CD4-positive, alpha-beta T cell treated with Interleukin-17A for 1 hour (primary cell): Measurements from ENCODE around the gene PLEKHH1.

Source experiments
- DNase-seq: peaks from one replicate; pipeline ENCODE4 v3.0.0-alpha.2; 2020

PLEKHH1 gene

GRCh38 chr14:67569651-67570290 is 36.7 kb downstream of the PLEKHH1 start:
- no peak for DNase-seq

DNA sequence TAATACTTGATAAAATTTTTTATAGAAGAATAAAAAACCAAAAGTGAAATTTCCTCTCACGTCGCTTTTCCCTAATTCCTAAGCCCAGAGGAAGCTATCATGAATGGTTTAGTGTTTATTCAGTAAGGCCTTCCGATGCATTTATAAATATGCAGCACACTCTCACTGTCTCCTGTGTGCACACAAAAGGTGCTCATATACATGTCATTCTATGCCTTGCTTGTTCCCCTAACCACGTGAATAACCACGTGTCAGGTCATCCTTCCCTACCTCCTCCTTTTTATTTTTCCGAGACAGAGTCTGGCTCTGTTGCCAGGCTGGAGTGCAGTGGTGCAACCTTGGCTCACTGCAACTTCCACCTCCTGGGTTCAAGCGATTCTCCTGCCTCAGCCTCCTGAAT is 37.4 kb downstream of the PLEKHH1 start:
- DNase-seq, result no peak

GRCh38 chr14:67571275-67571990 is 38.3 kb downstream of the PLEKHH1 start:
- peak; percentile 76 for DNase-seq

GRCh38 chr14:67571991-67572323 is 38.9 kb downstream of the PLEKHH1 start:
- DNase-seq, result no peak

- no peak for DNase-seq
Measured at GRCh38 chr14:67572608-67573007, 39.5 kb downstream of the PLEKHH1 start.

DNA sequence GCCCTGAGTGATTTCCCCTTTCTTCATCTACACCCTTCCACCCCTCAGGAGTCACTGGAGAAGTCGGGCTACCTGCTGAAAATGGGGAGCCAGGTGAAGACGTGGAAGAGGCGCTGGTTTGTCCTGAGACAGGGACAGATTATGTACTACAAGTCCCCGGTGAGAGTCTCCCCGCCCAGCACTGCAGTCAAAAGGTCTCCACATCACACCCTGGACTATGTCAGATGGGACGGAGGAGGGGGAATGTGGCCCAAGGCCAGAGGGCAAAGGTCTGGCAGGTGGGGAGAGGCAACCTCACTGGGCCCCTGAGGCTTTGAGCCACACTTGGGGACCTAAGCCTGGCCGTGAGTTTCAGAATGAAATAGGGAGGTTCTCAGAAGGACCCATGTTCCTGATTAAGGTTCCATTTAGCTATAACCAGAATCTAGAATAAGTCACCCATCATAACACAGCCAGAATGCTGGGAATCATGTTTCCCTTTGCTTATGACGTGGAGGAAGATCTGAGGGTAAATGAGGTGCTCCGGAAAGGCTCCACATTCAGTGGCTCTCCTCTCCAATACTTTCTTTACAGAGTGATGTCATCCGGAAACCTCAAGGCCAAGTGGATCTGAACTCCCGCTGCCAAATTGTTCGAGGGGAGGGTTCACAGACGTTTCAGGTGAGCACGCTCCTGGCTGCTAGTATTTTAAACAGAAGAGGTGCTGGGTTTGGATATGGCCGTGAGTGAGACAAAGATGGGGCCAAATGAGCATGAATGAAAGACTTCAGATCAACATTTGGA is 40.3 kb downstream of the PLEKHH1 start:
- DNase-seq, result no peak

DNA sequence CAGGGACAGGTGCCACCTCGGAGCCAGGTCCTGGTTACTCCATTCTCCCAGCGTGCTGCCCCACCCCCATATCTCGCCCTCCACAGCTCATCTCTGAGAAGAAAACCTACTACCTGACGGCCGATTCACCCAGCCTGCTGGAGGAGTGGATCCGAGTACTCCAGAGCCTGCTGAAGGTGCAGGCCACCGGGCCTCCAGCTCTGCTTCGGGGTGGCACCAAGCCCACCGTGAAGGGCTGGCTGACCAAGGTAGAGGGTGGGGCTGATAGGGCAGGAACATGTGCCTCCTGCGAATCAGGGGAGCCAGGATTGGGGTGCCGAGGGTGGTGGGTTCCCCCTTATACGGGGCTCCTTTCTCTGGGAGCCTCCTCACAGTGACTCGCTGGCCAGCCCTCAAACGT is 41.1 kb downstream of the PLEKHH1 start:
- no peak for DNase-seq

DNA sequence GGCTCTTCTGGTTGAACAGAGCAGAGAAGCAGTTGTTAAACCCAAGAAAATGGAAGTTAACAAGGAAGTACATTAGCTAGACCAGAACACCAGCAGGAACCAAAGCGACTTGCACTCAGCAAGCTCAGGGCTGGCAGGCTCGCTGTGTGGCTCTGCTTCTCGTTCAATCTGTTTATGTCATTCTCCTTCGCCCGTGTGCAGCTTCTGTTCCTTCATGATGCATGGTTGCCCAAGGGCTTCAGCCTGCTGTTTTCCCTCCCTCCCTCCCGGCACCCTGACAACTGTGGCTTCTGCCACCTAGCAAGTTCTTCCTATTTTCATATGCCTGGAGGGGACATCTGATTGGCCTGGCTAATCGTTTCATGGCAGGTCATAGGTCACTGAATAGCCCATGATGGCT is 41.7 kb downstream of the PLEKHH1 start:
- no peak for DNase-seq

- no peak for DNase-seq
Measured at GRCh38 chr14:67575684-67576083, 42.6 kb downstream of the PLEKHH1 start.

- no peak for DNase-seq
Measured at GRCh38 chr14:67576216-67576955, 43.3 kb downstream of the PLEKHH1 start.

GRCh38 chr14:67577181-67577808 is 44.2 kb downstream of the PLEKHH1 start:
- no peak for DNase-seq

GRCh38 chr14:67577909-67578749 is 45.0 kb downstream of the PLEKHH1 start:
- no peak for DNase-seq

- DNase-seq, result no peak
Measured at GRCh38 chr14:67579040-67579439, 46.0 kb downstream of the PLEKHH1 start.

DNA sequence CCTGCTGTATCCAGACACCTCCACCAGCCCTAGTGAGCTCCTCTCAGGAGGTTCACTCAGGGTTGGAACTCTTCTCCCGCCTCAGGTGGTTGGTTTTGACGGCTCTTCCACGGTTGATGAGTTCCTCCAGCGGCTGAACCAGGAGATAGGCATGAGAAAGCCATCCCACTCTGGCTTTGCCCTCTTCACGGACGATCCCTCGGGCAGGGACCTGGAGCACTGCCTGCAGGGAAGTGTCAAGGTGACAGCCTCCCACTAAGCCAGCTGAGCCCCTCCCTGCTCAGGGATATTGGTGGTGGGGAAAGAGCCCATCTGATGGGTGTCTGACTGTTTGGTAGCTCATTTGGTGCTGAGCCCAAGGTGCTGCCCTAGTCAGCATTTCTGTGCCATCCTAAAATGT is 46.5 kb downstream of the PLEKHH1 start:
- no peak for DNase-seq

DNA sequence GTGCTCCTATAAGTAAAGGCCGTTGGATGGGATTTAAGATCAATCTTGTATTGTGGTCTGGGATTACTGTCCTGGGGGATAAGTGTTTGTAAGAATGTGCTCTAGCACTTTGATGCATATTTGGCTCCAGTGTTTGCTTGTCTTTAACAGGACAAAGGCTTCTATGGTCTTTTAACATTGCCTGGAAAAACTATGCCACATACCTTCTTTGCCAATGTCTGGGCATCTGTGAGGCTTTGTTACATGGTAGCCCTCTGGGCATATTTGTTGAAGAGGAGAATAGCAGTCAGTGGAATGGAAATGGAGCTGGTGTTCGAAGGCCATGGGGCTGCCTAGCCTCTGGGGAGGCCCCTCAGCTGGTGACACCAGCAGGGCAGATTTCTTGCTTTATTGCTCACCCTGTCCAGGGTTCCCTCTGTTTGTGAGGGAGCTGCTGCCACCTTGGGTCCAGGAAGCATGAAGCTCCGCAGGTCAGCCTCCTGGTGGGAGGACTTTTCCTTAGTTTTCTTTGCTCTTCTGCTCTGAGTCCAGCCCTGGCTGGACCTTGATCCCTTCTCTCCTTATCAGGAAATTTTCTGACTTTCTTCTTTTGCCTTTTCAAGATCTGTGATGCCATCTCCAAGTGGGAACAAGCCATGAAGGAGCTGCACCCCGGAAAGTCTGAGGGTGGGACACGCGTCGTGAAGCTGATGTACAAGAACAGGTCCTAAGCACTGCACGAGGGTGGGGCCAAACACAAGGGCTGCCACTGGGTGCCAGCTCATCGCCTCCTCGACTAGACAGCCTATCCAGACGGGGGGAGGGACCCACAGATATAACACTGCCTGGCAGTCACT is 47.5 kb downstream of the PLEKHH1 start:
- no peak for DNase-seq

DNA sequence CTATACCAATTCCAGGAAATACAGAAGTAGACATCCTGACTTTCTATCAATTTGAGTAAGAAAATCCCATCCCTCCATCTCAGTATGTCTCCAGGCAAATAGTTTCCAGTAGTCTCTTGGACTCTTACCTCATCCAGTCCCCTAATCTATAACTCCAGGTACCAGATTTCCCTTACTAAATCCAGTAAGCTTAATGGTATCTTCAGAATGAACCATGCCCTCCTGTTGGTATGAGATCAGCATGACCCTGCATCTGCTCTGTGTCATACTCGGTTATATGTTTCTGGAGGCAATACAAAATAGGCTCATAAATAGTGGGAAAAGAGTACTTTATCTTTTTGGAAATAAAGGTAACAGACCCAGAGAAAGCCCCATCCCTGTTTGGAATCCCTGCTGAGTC is 48.6 kb downstream of the PLEKHH1 start:
- DNase-seq, result no peak

GRCh38 chr14:67582061-67582460 is 49.0 kb downstream of the PLEKHH1 start:
- no peak for DNase-seq

DNA sequence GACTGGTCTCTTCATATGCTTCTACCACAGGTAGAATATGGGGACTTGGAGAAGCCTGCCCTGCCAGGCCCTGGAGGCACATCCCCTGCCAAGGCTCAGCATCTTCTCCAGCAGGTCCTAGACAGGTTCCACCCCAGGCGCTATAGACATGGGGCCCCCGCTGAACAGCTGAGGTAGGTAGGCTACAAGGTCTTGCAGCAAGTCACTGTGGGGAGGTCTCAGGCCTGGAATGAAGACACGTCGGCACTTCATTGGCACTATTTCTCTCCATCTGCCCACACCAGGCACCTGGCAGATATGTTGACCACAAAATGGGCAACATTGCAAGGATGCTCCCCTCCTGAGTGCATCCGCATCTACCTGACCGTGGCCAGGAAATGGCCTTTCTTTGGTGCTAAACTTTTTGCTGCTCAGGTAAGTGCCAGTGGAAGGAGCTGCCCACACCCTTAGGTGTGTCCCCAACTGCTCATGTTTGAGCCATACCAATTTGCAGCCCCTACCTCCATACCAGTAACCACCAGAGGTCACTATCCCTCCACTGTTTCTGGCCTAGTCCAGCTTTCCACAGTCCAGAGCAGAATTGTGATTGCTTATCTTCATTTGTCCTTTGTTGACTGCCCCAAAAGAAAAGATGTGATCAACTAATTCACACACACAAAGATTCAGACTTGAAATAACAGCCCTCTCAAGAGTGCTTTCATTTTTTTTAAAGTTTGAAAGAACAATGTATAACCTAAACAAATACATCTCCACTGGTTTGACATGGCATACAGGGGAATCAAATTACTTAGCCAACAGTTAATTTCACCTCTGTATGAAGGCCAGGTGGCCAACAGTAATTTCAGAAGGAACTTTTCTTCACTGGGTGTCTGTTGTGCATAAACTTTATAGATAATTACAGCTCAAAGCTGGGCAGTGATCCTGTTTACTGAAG is 50.9 kb downstream of the PLEKHH1 start:
- peak; percentile 53 for DNase-seq

GRCh38 chr14:67584978-67585377 is 51.9 kb downstream of the PLEKHH1 start:
- DNase-seq, result no peak

GRCh38 chr14:67586369-67586768 is 53.3 kb downstream of the PLEKHH1 start:
- DNase-seq, result no peak
